ENCODE results near the gene LRRC8A. TPM values are rescaled to one million over a fixed set of nuclear protein-coding genes. Genes with fewer than 3 reads are reported as not detected.
"Not testable (repeated sequence)": the region's sequence is repeated elsewhere in the genome, so short reads cannot be mapped to it uniquely, and the experiment has no call there.

Gene LRRC8A
- total RNA-seq, 1 donor from 2014 or later: 68.1 TPM

DNA sequence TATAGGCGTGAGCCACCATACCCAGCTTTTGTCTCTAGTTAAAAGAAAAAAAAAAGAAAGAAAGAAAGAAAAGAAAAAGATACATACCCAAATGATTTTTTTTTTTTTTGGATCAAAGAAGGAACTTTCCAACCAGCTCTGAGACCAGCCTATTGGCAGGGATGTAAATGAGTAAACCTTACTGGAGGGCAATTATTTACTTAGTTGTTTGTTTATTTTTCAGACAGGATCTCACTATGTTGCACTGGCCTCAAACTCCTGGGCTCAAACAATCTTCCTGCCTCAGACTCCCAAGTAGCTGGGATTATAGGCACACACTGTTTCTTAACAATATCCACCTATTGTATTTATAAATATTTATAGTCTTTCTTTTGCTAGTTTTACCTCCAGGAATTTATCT is 41.4 kb upstream of the LRRC8A start:
- no peak overlapping the region for H3K4me3 ChIP-seq
- no peak overlapping the region for H3K27ac ChIP-seq
- intact Hi-C loops (cut with DNase I): no loop called here
- no peaks in the 10 kb centered on the region for H3K4me1 ChIP-seq
- TF ChIP-seq, protein P1, sequence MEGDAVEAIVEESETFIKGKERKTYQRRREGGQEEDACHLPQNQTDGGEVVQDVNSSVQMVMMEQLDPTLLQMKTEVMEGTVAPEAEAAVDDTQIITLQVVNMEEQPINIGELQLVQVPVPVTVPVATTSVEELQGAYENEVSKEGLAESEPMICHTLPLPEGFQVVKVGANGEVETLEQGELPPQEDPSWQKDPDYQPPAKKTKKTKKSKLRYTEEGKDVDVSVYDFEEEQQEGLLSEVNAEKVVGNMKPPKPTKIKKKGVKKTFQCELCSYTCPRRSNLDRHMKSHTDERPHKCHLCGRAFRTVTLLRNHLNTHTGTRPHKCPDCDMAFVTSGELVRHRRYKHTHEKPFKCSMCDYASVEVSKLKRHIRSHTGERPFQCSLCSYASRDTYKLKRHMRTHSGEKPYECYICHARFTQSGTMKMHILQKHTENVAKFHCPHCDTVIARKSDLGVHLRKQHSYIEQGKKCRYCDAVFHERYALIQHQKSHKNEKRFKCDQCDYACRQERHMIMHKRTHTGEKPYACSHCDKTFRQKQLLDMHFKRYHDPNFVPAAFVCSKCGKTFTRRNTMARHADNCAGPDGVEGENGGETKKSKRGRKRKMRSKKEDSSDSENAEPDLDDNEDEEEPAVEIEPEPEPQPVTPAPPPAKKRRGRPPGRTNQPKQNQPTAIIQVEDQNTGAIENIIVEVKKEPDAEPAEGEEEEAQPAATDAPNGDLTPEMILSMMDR (IDR thresholded peaks at IDR 0.05): no peak
- DNase-seq (no peak), ATAC-seq (no peak)
- H3K27me3 ChIP-seq: no peaks in the 10 kb centered on the region
- no peaks in the 10 kb centered on the region for H3K9me3 ChIP-seq
- no peaks in the 10 kb centered on the region for H3K36me3 ChIP-seq

DNA sequence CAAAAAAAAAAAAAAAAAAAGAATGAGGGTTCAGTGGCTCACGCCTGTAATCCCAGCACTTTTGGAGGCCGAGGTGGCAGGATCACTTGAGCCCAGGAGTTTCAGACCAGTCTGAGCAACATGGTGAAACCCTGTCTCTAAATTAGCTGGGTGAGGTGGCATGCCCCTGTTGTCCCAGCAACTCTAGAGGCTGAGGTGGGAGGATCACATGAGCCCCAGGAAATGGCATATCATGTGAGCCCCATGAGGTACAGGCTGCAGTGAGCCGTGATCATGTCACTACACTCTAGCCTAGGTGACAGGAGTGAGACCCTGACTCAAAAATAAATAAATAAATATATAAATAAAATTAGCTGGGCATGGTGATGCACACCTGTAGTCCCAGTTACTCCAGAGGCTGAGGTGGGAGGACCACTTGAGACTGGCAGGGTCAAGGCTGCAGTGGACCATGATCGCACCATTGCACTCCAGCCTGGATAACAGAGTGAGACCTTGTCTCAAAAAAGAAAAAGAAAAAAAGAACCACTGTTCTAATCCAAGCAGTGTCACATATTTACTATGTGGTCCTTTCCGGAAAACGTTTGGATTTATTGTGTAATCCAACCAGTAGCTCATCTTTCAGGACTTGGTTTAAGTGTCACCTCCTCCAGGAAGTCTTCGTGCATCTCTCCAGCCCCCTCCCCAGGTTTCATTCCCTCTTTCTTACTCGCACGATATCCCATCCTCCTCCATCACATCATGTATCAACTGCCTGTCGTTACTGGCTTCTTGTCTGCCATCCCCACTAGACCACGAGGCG is 40.0 kb upstream of the LRRC8A start:
- Histone ChIP-seq H3K27me3 (no peaks in the 10 kb centered on the region), H3K4me1 (no peaks in the 10 kb centered on the region), H3K27ac (no peak overlapping the region), H3K4me3 (no peak overlapping the region), H3K36me3 (no peaks in the 10 kb centered on the region), H3K9me3 (no peaks in the 10 kb centered on the region)
- TF ChIP-seq, protein P1 (IDR thresholded peaks at IDR 0.05): no peak
- DNase-seq (no peak), ATAC-seq (no peak)
- intact Hi-C loops (cut with DNase I): no loop called here

DNA sequence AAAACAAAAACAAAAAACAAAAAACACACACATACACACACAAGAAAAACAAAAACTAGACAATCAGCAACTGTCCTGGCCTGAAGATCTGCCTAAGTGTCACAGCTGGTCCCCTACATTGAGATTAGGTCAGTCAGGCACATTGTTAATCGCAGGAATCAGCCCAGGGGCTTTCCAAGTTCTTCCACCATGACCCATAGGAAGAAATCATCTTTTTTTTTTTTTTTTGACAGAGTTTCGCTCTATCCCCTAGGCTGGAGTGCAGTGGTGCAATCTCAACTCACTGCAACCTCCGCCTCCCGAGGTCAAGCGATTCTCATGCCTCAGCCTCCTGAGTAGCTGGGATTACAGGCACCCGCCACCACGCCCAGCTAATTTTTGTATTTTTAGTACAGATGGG is 38.8 kb upstream of the LRRC8A start:
- H3K36me3 ChIP-seq; H3K9me3 ChIP-seq; DNase-seq; H3K4me3 ChIP-seq; ATAC-seq; H3K27ac ChIP-seq; intact Hi-C loops (cut with DNase I); H3K4me1 ChIP-seq; H3K27me3 ChIP-seq: not testable (repeated sequence)

DNA sequence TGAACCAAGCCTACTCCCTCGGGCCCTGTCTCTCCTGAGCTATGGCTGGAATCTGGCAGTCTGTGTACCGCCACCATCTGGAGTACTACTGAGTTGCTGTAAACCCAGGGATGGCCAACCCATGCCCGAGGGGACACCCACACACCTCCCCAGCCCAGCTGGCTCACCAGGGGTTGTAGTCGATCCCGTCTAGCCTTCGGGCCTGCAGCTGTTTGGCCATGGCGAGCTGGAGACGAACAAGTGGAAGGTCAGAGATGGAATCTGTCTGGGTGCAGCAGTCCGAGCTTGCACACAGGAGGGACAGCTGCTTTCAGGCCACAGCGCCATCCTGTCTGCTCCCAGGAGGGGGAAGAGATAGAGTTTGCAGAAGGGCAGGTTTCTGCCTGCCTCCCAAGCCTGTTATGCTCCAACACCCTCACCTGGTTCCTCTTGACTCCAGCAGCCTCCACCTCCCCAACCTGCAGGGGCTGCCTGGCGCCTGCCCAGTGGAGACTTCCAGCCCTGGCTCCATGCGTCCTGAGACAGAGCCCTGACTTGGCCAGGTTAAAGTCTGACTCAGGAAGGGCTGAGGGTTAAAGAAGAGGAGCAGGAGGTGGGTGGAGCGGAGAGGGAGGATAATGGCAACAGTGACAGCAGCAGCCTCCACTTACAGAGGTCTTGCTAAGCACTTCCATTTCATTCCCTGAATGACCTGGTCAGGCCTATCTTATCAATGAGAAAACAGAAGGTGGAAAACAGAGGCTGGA is 36.6 kb upstream of the LRRC8A start:
- no peak overlapping the region for H3K27ac ChIP-seq
- no peaks in the 10 kb centered on the region for H3K36me3 ChIP-seq
- no peaks in the 10 kb centered on the region for H3K27me3 ChIP-seq
- TF ChIP-seq, protein P1 (IDR thresholded peaks at IDR 0.05): no peak
- H3K9me3 ChIP-seq: no peaks in the 10 kb centered on the region
- H3K4me1 ChIP-seq: no peaks in the 10 kb centered on the region
- DNase-seq (no peak), ATAC-seq (peak; percentile 35)
- intact Hi-C loops (cut with DNase I): no loop called here
- no peak overlapping the region for H3K4me3 ChIP-seq

DNA sequence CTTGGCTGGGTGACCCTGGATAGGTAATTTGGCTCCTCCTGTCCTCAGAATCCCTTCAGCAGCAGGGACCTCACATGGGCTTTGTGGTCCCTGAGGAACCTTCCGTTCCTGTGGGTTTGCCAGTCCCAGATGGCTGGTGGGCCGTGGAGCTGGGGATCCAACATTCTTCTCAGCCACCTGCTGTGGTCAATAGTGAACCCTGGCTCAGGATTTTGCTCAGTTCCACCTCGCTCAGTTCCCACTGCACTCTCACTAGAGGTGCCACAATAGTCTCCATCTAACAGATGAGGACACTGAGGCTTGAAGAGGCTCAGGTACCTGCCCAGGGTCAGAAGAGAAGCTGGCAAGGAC is 35.3 kb upstream of the LRRC8A start:
- Histone ChIP-seq H3K4me1 (no peaks in the 10 kb centered on the region), H3K9me3 (no peaks in the 10 kb centered on the region), H3K27me3 (no peaks in the 10 kb centered on the region), H3K36me3 (no peaks in the 10 kb centered on the region), H3K27ac (no peak overlapping the region), H3K4me3 (no peak overlapping the region)
- ATAC-seq (no peak), DNase-seq (no peak)
- TF ChIP-seq, protein P1 (IDR thresholded peaks at IDR 0.05): no peak
- intact Hi-C loops (cut with DNase I): no loop called here

DNA sequence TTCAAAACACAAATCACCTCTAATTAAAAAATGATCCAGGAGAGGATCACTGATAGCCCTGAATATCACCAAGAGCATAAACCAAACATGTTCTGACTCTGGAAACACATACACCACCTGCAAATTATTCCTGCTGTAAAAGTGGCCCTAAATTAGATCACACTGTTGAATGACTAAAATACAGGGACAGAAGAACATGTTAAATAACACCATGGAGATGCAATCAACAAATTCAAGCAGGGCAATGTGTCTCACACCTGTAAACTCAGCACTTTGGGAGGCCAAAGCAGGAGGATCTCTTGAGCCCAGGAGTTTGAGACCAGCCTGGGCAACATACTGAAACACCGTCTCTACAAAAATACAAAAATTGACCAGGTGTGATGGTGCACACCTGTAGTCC is 34.1 kb upstream of the LRRC8A start:
- no peak for DNase-seq
- no peaks in the 10 kb centered on the region for H3K4me1 ChIP-seq

DNA sequence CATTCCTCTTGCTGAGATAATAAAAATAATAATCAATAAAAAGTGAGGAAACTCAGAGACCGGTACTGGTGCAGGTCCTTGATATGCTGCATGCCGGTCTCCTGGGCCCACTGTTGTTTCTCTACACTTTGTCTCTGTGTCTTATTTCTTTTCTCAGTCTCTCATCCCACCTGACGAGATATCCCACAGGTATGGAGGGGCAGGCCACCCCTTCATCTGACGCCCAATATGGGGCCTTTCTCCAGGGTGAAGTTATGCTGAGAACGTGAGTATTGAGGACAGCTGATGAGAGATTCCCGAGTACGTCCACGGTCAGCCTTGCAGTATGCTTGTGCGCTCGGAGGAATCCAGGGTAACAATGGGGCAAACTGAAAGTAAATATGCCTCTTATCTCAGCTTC is 30.9 kb upstream of the LRRC8A start:
- H3K27ac ChIP-seq, H3K36me3 ChIP-seq, ATAC-seq, H3K9me3 ChIP-seq, H3K27me3 ChIP-seq, H3K4me1 ChIP-seq, DNase-seq, H3K4me3 ChIP-seq: not testable (repeated sequence)
- intact Hi-C loops (cut with DNase I): loop anchor here (5.0 kb wide), 1 partner anchor 86 kb away; no protein-coding TSS in a partner anchor

More for the DNA sequence above, 34.1 kb upstream of the LRRC8A start:
- TF ChIP-seq, protein P1 (IDR thresholded peaks at IDR 0.05): no peak
- ATAC-seq: no peak
- no peaks in the 10 kb centered on the region for H3K9me3 ChIP-seq
- no peak overlapping the region for H3K4me3 ChIP-seq
- intact Hi-C loops (cut with DNase I): no loop called here
- no peak overlapping the region for H3K27ac ChIP-seq
- no peaks in the 10 kb centered on the region for H3K36me3 ChIP-seq
- H3K27me3 ChIP-seq: no peaks in the 10 kb centered on the region

Measured in upper lobe of right lung (tissue), 1 donor.